Parathyroid adenoma (tissue), 2 donors: Measurements from ENCODE around the gene CUL4A.

Source experiments
- H2AFZ ChIP-seq: fragments of 300-600 bp; sonication (generic); one replicate; pipeline ENCODE4 v1.7.0; 2017; ENCODE audit warnings: antibody characterized with exemption, mild to moderate bottlenecking
- H3K27ac ChIP-seq: fragments of 300-600 bp; sonication (generic); one replicate; pipeline ENCODE4 v1.7.0; 2017
- H3K27me3 ChIP-seq: fragments of 300-600 bp; sonication (generic); one replicate; pipeline ENCODE4 v1.7.0; 2017; ENCODE audit warnings: low read length; ENCODE audit not compliant: control insufficient read depth, insufficient read depth
- H3K36me3 ChIP-seq: fragments of 300-600 bp; sonication (generic); one replicate; pipeline ENCODE4 v1.7.0; 2017; ENCODE audit warnings: low read length; ENCODE audit not compliant: control insufficient read depth, insufficient read depth
- H3K4me1 ChIP-seq: fragments of 300-600 bp; sonication (generic); one replicate; pipeline ENCODE4 v1.7.0; 2017; ENCODE audit warnings: control low read depth
- H3K4me2 ChIP-seq: fragments of 300-600 bp; sonication (generic); one replicate; pipeline ENCODE4 v1.7.0; 2017; ENCODE audit warnings: low read length
- H3K4me3 ChIP-seq: fragments of 300-600 bp; sonication (generic); one replicate; pipeline ENCODE4 v1.7.0; 2017; ENCODE audit warnings: low read depth, low read length
- H3K79me2 ChIP-seq: fragments of 300-600 bp; sonication (generic); one replicate; pipeline ENCODE4 v1.7.0; 2017; ENCODE audit warnings: control low read depth
- H3K9ac ChIP-seq: fragments of 300-600 bp; sonication (generic); one replicate; pipeline ENCODE4 v1.7.0; 2017; ENCODE audit warnings: mild to moderate bottlenecking
- H3K9me3 ChIP-seq: fragments of 300-600 bp; sonication (generic); one replicate; pipeline ENCODE4 v1.7.0; 2017; ENCODE audit warnings: low read length; ENCODE audit not compliant: control insufficient read depth
- CTCF ChIP-seq: fragments of 300-600 bp; sonication (generic); IDR thresholded peaks from one replicate; pipeline ENCODE4 v1.7.0; 2017; ENCODE audit warnings: antibody characterized with exemption, mild to moderate bottlenecking
- donor health status: primary hyperparathyroidism.

Gene CUL4A

GRCh38 chr13:113167575-113167974 lies 41.8 kb upstream of the CUL4A start:
- no peak overlapping the region for H2AFZ ChIP-seq
- no peaks in the 10 kb centered on the region for H3K9me3 ChIP-seq
- H3K4me3 ChIP-seq = no peak overlapping the region
- H3K36me3 ChIP-seq = no peaks in the 10 kb centered on the region
- no peaks in the 10 kb centered on the region for H3K4me1 ChIP-seq
- no peaks in the 10 kb centered on the region for H3K27me3 ChIP-seq
- no peaks in the 10 kb centered on the region for H3K79me2 ChIP-seq
- H3K4me2 ChIP-seq = no peak overlapping the region
- TF ChIP-seq CTCF = no peak
- H3K9ac ChIP-seq = no peak overlapping the region
- no peak overlapping the region for H3K27ac ChIP-seq

- Histone ChIP-seq H3K36me3 (no peaks in the 10 kb centered on the region), H3K27ac (no peak overlapping the region), H3K4me3 (no peak overlapping the region)
These were observed 41.2 kb upstream of the CUL4A start for GRCh38 chr13:113168211-113168610.

GRCh38 chr13:113169277-113170272 lies 39.8 kb upstream of the CUL4A start:
- Histone ChIP-seq H3K9ac (no peak overlapping the region), H3K79me2 (no peaks in the 10 kb centered on the region), H2AFZ (no peak overlapping the region), H3K4me1 (no peaks in the 10 kb centered on the region), H3K36me3 (no peaks in the 10 kb centered on the region), H3K4me2 (no peak overlapping the region), H3K27ac (no peak overlapping the region), H3K4me3 (no peak overlapping the region), H3K9me3 (no peaks in the 10 kb centered on the region), H3K27me3 (no peaks in the 10 kb centered on the region)
- TF ChIP-seq CTCF = no peak

More at GRCh38 chr13:113168211-113168610, 41.2 kb upstream of the CUL4A start:
- Histone ChIP-seq H3K4me2 (no peak overlapping the region), H3K9ac (no peak overlapping the region), H2AFZ (no peak overlapping the region), H3K9me3 (no peaks in the 10 kb centered on the region), H3K79me2 (no peaks in the 10 kb centered on the region), H3K4me1 (no peaks in the 10 kb centered on the region), H3K27me3 (no peaks in the 10 kb centered on the region)
- TF ChIP-seq CTCF = no peak

GRCh38 chr13:113170511-113170910 lies 38.9 kb upstream of the CUL4A start:
- TF ChIP-seq CTCF = no peak
- H3K4me3 ChIP-seq = no peak overlapping the region
- H3K36me3 ChIP-seq = no peaks in the 10 kb centered on the region
- H3K9me3 ChIP-seq = no peaks in the 10 kb centered on the region
- H3K9ac ChIP-seq = no peak overlapping the region
- no peak overlapping the region for H2AFZ ChIP-seq
- H3K27me3 ChIP-seq = no peaks in the 10 kb centered on the region
- no peak overlapping the region for H3K4me2 ChIP-seq
- H3K4me1 ChIP-seq = no peaks in the 10 kb centered on the region
- no peaks in the 10 kb centered on the region for H3K79me2 ChIP-seq
- no peak overlapping the region for H3K27ac ChIP-seq
